Measurements from ENCODE around the gene HTD2. TPM values are rescaled to one million over a fixed set of nuclear protein-coding genes. Genes with fewer than 3 reads are reported as not detected.

HTD2 gene
- total and polyA plus RNA-seq, 9 of the 15 experiments (the other 6 are each of a cell fraction or from before 2014, with no cell fraction given): 1.8 to 22.8 (median 9.6) TPM

DNA sequence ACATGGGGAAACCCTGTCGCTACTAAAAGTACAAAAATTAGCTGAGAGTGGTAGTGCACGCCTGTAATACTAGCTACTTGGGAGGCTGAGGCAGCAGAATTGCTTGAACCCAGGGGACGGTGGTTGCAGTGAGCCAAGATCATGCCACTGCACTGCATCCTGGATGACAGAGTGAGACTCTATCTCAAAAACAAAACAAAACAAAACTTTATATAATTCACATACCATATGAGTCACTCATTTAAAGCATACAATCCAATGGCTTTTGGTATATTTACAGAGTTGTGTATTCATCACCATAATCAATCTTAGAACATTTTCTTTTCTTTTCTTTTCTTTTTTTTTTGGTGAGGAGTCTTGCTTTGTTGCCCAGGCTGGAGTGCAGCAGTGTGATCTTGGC, 35.1 kb downstream of the HTD2 start (continued):
- TF ChIP-seq, protein P1, sequence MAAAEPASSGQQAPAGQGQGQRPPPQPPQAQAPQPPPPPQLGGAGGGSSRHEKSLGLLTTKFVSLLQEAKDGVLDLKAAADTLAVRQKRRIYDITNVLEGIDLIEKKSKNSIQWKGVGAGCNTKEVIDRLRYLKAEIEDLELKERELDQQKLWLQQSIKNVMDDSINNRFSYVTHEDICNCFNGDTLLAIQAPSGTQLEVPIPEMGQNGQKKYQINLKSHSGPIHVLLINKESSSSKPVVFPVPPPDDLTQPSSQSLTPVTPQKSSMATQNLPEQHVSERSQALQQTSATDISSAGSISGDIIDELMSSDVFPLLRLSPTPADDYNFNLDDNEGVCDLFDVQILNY (CRISPR knock-in tag; IDR thresholded peaks at IDR 0.05): no peak
- TF ChIP-seq IRF2 (CRISPR knock-in tag; IDR thresholded peaks at IDR 0.05) (no peak), ZBTB9 (CRISPR knock-in tag; IDR thresholded peaks at IDR 0.05) (no peak), NR3C1 (CRISPR knock-in tag; IDR thresholded peaks at IDR 0.05) (no peak), ZNF644 (tag; IDR thresholded peaks at IDR 0.05; ENCODE audit: low read depth) (no peak), FOXM1 (IDR thresholded peaks at IDR 0.05; ENCODE audit: low read depth) (no peak), FOXM1 (CRISPR knock-in tag; IDR thresholded peaks at IDR 0.05; ENCODE audit: low read depth) (no peak)
- TF ChIP-seq, protein P2, sequence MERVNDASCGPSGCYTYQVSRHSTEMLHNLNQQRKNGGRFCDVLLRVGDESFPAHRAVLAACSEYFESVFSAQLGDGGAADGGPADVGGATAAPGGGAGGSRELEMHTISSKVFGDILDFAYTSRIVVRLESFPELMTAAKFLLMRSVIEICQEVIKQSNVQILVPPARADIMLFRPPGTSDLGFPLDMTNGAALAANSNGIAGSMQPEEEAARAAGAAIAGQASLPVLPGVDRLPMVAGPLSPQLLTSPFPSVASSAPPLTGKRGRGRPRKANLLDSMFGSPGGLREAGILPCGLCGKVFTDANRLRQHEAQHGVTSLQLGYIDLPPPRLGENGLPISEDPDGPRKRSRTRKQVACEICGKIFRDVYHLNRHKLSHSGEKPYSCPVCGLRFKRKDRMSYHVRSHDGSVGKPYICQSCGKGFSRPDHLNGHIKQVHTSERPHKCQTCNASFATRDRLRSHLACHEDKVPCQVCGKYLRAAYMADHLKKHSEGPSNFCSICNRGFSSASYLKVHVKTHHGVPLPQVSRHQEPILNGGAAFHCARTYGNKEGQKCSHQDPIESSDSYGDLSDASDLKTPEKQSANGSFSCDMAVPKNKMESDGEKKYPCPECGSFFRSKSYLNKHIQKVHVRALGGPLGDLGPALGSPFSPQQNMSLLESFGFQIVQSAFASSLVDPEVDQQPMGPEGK (CRISPR knock-in tag; IDR thresholded peaks at IDR 0.05; ENCODE audit: borderline replicate concordance): no peak

Measured in K562 (cell line).